Measurements from ENCODE around the gene GREM2. TPM values are rescaled to one million over a fixed set of nuclear protein-coding genes. Genes with fewer than 3 reads are reported as not detected.

GREM2 gene
- total RNA-seq, 1 experiment from 2014 or later = not detected

DNA sequence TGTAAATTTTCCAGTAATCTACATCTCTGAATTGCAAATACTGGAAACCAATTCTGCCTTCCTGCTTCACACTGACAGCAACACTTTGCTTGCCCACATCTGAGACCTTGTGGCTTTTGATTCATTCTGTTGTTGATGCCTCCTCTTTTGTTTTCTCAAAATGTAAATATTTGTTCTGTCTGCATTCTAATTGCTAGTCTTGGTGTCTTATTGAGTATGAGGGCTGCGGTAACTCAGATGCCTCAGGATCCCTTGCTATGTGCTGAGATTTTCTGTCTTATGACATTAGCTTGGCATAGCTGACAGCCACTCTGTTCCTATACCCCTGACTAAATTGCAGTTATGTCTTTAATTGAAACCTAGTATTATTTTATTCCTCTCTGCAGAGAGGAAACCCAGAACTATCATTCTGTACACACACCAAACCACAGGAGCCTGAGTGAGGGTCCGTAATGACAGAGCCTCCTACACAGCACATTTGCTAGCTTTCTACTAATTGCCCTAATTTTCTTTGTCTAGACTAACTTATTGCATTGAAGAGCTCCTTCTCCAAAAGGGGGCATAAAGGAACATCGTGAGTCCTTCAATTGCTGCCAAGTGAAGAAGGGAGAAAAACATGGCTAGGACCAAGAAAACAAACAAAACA lies 72.1 kb downstream of the GREM2 start:
- ChIA-PET POLR2A (no interaction called here), CTCF (no interaction called here)
- H3K4me3 ChIP-seq (ENCODE audit: low read depth in 2 of 2, low read length in 2 of 2) = no peak overlapping the region
- no peaks in the 10 kb centered on the region for H3K9me3 ChIP-seq (ENCODE audit: control insufficient read depth, insufficient read depth, low read depth, low read length)
- H3K27ac ChIP-seq (ENCODE audit: low read length) = no peak overlapping the region
- no peaks in the 10 kb centered on the region for H3K36me3 ChIP-seq (ENCODE audit: control insufficient read depth, insufficient read depth, low read length)
- BruUV-seq (replicated peaks) = no TSS peak
- H3K27me3 ChIP-seq (ENCODE audit: control insufficient read depth, insufficient read depth, low read length) = no peaks in the 10 kb centered on the region
- TF ChIP-seq TCF7L2 (IDR thresholded peaks at IDR 0.05; ENCODE audit: low read depth, low read length) = no peak
- TF ChIP-seq, protein P1, sequence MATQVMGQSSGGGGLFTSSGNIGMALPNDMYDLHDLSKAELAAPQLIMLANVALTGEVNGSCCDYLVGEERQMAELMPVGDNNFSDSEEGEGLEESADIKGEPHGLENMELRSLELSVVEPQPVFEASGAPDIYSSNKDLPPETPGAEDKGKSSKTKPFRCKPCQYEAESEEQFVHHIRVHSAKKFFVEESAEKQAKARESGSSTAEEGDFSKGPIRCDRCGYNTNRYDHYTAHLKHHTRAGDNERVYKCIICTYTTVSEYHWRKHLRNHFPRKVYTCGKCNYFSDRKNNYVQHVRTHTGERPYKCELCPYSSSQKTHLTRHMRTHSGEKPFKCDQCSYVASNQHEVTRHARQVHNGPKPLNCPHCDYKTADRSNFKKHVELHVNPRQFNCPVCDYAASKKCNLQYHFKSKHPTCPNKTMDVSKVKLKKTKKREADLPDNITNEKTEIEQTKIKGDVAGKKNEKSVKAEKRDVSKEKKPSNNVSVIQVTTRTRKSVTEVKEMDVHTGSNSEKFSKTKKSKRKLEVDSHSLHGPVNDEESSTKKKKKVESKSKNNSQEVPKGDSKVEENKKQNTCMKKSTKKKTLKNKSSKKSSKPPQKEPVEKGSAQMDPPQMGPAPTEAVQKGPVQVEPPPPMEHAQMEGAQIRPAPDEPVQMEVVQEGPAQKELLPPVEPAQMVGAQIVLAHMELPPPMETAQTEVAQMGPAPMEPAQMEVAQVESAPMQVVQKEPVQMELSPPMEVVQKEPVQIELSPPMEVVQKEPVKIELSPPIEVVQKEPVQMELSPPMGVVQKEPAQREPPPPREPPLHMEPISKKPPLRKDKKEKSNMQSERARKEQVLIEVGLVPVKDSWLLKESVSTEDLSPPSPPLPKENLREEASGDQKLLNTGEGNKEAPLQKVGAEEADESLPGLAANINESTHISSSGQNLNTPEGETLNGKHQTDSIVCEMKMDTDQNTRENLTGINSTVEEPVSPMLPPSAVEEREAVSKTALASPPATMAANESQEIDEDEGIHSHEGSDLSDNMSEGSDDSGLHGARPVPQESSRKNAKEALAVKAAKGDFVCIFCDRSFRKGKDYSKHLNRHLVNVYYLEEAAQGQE (IDR thresholded peaks at IDR 0.05; ENCODE audit: insufficient read depth in 1 of 2, low read depth in 2 of 2, low read length in 1 of 2) = no peak
- no peak for TF ChIP-seq CTCF (IDR thresholded peaks at IDR 0.05)
- TF ChIP-seq SIN3A (IDR thresholded peaks at IDR 0.05; ENCODE audit: borderline replicate concordance, insufficient read depth, low read depth, low read length) = no peak
- no peak for TF ChIP-seq POLR2AphosphoS5 (IDR thresholded peaks at IDR 0.05; ENCODE audit: low read depth, low read length)
- H3K4me1 ChIP-seq (ENCODE audit: control insufficient read depth, insufficient read depth, low read length) = no peaks in the 10 kb centered on the region
- DNase-seq (ENCODE audit: low read depth, low spot score) (no peak), ATAC-seq (no peak)
- intact Hi-C loops (cut with micrococcal nuclease; ENCODE audit: unreplicated experiment) (no loop called here), in situ Hi-C loops (cut with HindIII; ENCODE audit: low pct_unique_long_range_greater_than_20kb, low sequenced_read_pairs) (no loop called here)

GRCh38 chr1:240538776-240539430 lies 73.1 kb downstream of the GREM2 start:
- Histone ChIP-seq H3K4me3 (ENCODE audit: low read depth in 2 of 2, low read length in 2 of 2) (no peak overlapping the region), H3K27me3 (ENCODE audit: control insufficient read depth, insufficient read depth, low read length) (no peaks in the 10 kb centered on the region), H3K9me3 (ENCODE audit: control insufficient read depth, insufficient read depth, low read depth, low read length) (no peaks in the 10 kb centered on the region), H3K27ac (ENCODE audit: low read length) (no peak overlapping the region), H3K4me1 (ENCODE audit: control insufficient read depth, insufficient read depth, low read length) (no peaks in the 10 kb centered on the region), H3K36me3 (ENCODE audit: control insufficient read depth, insufficient read depth, low read length) (no peaks in the 10 kb centered on the region)
- ChIA-PET CTCF (no interaction called here), POLR2A (no interaction called here)
- no peak for DNase-seq (ENCODE audit: low read depth, low spot score)
- TF ChIP-seq SIN3A (IDR thresholded peaks at IDR 0.05; ENCODE audit: borderline replicate concordance, insufficient read depth, low read depth, low read length) (no peak), TCF7L2 (IDR thresholded peaks at IDR 0.05; ENCODE audit: low read depth, low read length) (no peak), POLR2AphosphoS5 (IDR thresholded peaks at IDR 0.05; ENCODE audit: low read depth, low read length) (no peak)
- TF ChIP-seq, protein P1 (IDR thresholded peaks at IDR 0.05; ENCODE audit: insufficient read depth in 1 of 2, low read depth in 2 of 2, low read length in 1 of 2) = no peak
- no peak for ATAC-seq
- in situ Hi-C loops (cut with HindIII; ENCODE audit: low pct_unique_long_range_greater_than_20kb, low sequenced_read_pairs) (no loop called here), intact Hi-C loops (cut with micrococcal nuclease; ENCODE audit: unreplicated experiment) (no loop called here)
- no TSS peak for BruUV-seq (replicated peaks)
